ENCODE measurements around the gene PPA2.

DNA sequence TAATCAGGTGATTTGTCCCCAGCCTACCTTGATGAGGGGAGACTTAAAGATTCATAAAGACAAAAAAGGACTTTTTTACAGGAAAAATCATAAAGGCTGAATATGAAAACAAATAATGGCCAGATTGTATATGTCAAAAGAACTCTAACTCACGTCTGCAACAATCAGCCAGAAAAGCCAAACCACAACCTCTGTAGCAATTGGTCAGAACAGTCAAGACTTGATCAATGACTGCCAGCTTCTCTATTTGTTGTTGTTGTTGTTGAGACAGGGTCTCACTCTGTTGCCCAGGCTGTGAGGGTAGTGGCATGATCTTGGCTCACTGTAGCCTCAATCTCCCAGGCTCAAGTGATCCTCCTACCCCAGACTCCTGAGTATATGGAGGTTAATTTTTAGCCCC, 35.9 kb upstream of the PPA2 start:
- no peak for TF ChIP-seq CTCF (IDR thresholded peaks at IDR 0.05)
- TF ChIP-seq POLR2A (IDR thresholded peaks at IDR 0.05) = no peak

All from adrenal gland (tissue), 5 donors.